H9 (cell line): ENCODE results near the gene TRMT1L. TPM values are rescaled to one million over a fixed set of nuclear protein-coding genes. Genes with fewer than 3 reads are reported as not detected.

ENCODE experiments used
- DNase-seq: peaks from one replicate; pipeline ENCODE4 v3.0.0-alpha.2; 2017
- H2AFZ ChIP-seq: one replicate; pipeline ENCODE4 v1.6.1; 2013; ENCODE audit warnings: mild to moderate bottlenecking, low read length, control low read depth, moderate library complexity
- H2AK5ac ChIP-seq: 2 replicates; pipeline ENCODE4 v1.6.1; 2013; ENCODE audit warnings: low read length, control low read depth, mixed read lengths; ENCODE audit not compliant: insufficient read length
- H2BK120ac ChIP-seq: one replicate; pipeline ENCODE4 v1.6.1; 2013; ENCODE audit warnings: low read depth, mild to moderate bottlenecking, low read length, control low read depth, inconsistent platforms; ENCODE audit not compliant: poor library complexity, severe bottlenecking
- H2BK12ac ChIP-seq: 2 replicates; pipeline ENCODE4 v1.6.1; 2013; ENCODE audit warnings: low read length, control low read depth, mixed read lengths, low read depth; ENCODE audit not compliant: insufficient read length
- H2BK15ac ChIP-seq: 2 replicates; pipeline ENCODE4 v1.6.1; 2013; ENCODE audit warnings: low read depth, low read length, control low read depth
- H2BK20ac ChIP-seq: one replicate; pipeline ENCODE4 v1.6.1; 2013; ENCODE audit warnings: low read depth, mild to moderate bottlenecking, low read length, control low read depth, inconsistent platforms; ENCODE audit not compliant: poor library complexity, severe bottlenecking
- H2BK5ac ChIP-seq: 2 replicates; pipeline ENCODE4 v1.6.1; 2013; ENCODE audit warnings: low read length, control low read depth, mixed read lengths; ENCODE audit not compliant: insufficient read length
- H3K14ac ChIP-seq: 2 replicates; pipeline ENCODE4 v1.6.1; 2013; ENCODE audit warnings: low read length, control low read depth; ENCODE audit not compliant: insufficient read depth
- H3K18ac ChIP-seq: 2 replicates; pipeline ENCODE4 v1.6.1; 2013; ENCODE audit warnings: low read depth, mild to moderate bottlenecking, mixed read lengths, low read length, control low read depth; ENCODE audit not compliant: insufficient read length
- H3K23ac ChIP-seq: 2 replicates; pipeline ENCODE4 v1.6.1; 2013; ENCODE audit warnings: low read length, control low read depth, mixed read lengths, low read depth; ENCODE audit not compliant: insufficient read length
- H3K23me2 ChIP-seq: 2 replicates; pipeline ENCODE4 v1.6.1; 2013; ENCODE audit warnings: low read depth, mild to moderate bottlenecking, mixed read lengths, low read length, control low read depth; ENCODE audit not compliant: insufficient read length, poor library complexity, severe bottlenecking
- H3K27ac ChIP-seq: 2 replicates; pipeline ENCODE4 v1.5.1; 2013; ENCODE audit warnings: low read length, control low read depth, mixed read lengths, low read depth; ENCODE audit not compliant: insufficient read length
- H3K27me3 ChIP-seq: 2 replicates; pipeline ENCODE4 v1.6.1; 2013; ENCODE audit warnings: low read length, control low read depth, inconsistent platforms; ENCODE audit not compliant: insufficient read depth
- H3K4ac ChIP-seq: 2 replicates; pipeline ENCODE4 v1.6.1; 2013; ENCODE audit warnings: low read depth, mild to moderate bottlenecking, control low read depth, inconsistent platforms, low read length, moderate library complexity
- H3K4me1 ChIP-seq: 2 replicates; pipeline ENCODE4 v1.6.1; 2013; ENCODE audit warnings: low read length, control low read depth, inconsistent platforms; ENCODE audit not compliant: insufficient read depth
- H3K4me2 ChIP-seq: 2 replicates; pipeline ENCODE4 v1.6.1; 2013; ENCODE audit warnings: low read length, control low read depth, mixed read lengths; ENCODE audit not compliant: insufficient read length, insufficient read depth
- H3K56ac ChIP-seq: 2 replicates; pipeline ENCODE4 v1.6.1; 2013; ENCODE audit warnings: low read depth, mild to moderate bottlenecking, mixed read lengths, low read length, control low read depth; ENCODE audit not compliant: insufficient read length
- H3K79me1 ChIP-seq: 2 replicates; pipeline ENCODE4 v1.6.1; 2013; ENCODE audit warnings: low read depth, mild to moderate bottlenecking, moderate library complexity, low read length, control low read depth, inconsistent platforms; ENCODE audit not compliant: insufficient read depth, poor library complexity, severe bottlenecking
- H3K79me2 ChIP-seq: 2 replicates; pipeline ENCODE4 v1.6.1; 2013; ENCODE audit warnings: low read length, control low read depth, inconsistent platforms; ENCODE audit not compliant: insufficient read depth
- H3K9ac ChIP-seq: 2 replicates; pipeline ENCODE4 v1.6.1; 2013; ENCODE audit warnings: low read length, control low read depth, mixed read lengths; ENCODE audit not compliant: insufficient read length; ENCODE audit errors: extremely low read depth
- H3K9me3 ChIP-seq: one replicate; pipeline ENCODE4 v1.6.1; 2013; ENCODE audit warnings: low read depth, low read length, inconsistent platforms; ENCODE audit not compliant: control insufficient read depth
- H3T11ph ChIP-seq: one replicate; pipeline ENCODE4 v1.6.1; 2013; ENCODE audit warnings: mild to moderate bottlenecking, low read length, control low read depth, inconsistent platforms
- H4K20me1 ChIP-seq: one replicate; pipeline ENCODE4 v1.6.1; 2013; ENCODE audit not compliant: control insufficient read depth, insufficient read length, insufficient read depth
- H4K5ac ChIP-seq: 2 replicates; pipeline ENCODE4 v1.6.1; 2013; ENCODE audit warnings: low read depth, mild to moderate bottlenecking, mixed read lengths, low read length, control low read depth; ENCODE audit not compliant: insufficient read length
- H4K8ac ChIP-seq: replicated peaks from 2 replicates; pipeline ENCODE4 v1.6.1; 2013; ENCODE audit warnings: low read length, control low read depth, mixed read lengths, low read depth; ENCODE audit not compliant: insufficient read length
- H4K91ac ChIP-seq: 2 replicates; pipeline ENCODE4 v1.6.1; 2013; ENCODE audit warnings: low read depth, mild to moderate bottlenecking, moderate library complexity, mixed read lengths, low read length, control low read depth; ENCODE audit not compliant: insufficient read length
- H3K27ac Mint-ChIP-seq, 3 experiments: 2 replicates in 2 of 3; 3 replicates in 1 of 3; pipeline ENCODE4 v1.8.0; 2020 to 2021; ENCODE audit warnings: mixed read lengths in 3 of 3, mild to moderate bottlenecking in 1 of 3, moderate library complexity in 1 of 3
- H3K27me3 Mint-ChIP-seq: 2 replicates; pipeline ENCODE4 v1.8.0; 2021; ENCODE audit warnings: low read depth, mild to moderate bottlenecking, moderate library complexity, mixed read lengths
- H3K36me3 Mint-ChIP-seq, 3 experiments: 2 replicates in 2 of 3; 3 replicates in 1 of 3; pipeline ENCODE4 v1.8.0; 2020 to 2021; ENCODE audit warnings: low read depth in 3 of 3, mixed read lengths in 3 of 3; ENCODE audit not compliant: insufficient read depth in 1 of 3
- H3K4me1 Mint-ChIP-seq, 2 experiments: 2 replicates each; pipeline ENCODE4 v1.8.0; 2020; ENCODE audit warnings: mixed read lengths in 2 of 2
- H3K4me3 Mint-ChIP-seq, 2 experiments: 2 replicates in 1 of 2; 3 replicates in 1 of 2; pipeline ENCODE4 v1.8.0; 2020 to 2021; ENCODE audit warnings: mild to moderate bottlenecking in 2 of 2, mixed read lengths in 2 of 2, moderate library complexity in 1 of 2
- H3K9me3 Mint-ChIP-seq, 2 experiments: 2 replicates in 1 of 2; 3 replicates in 1 of 2; pipeline ENCODE4 v1.8.0; 2020; ENCODE audit warnings: mild to moderate bottlenecking in 2 of 2, mixed read lengths in 2 of 2, moderate library complexity in 1 of 2
- CTCF ChIP-seq: fragments of 200-600 bp; sonication (generic); conservative IDR thresholded peaks from 3 replicates; pipeline ENCODE4 v1.8.0; 2021; ENCODE audit warnings: antibody characterized with exemption, mild to moderate bottlenecking
- WGBS: extraction: QIAGEN DNeasy Blood & Tissue Kit; methylation state at CpG from one replicate; pipeline ENCODE4 v1.1.7; 2013; ENCODE audit warnings: missing lambda C conversion rate, low lambda C conversion rate, mixed read lengths; ENCODE audit not compliant: insufficient read length; ENCODE audit errors: extremely low coverage; 5-methylcytosine and 5-hydroxymethylcytosine counted together
- total RNA-seq: library from RNA; stranded (reverse); gene quantifications from 2 replicates; pipeline ENCODE4 v1.2.1, GENCODE V29; 2021

The TRMT1L gene
- total RNA-seq, 1 experiment from 2014 or later: 17.9 TPM

- no peak for DNase-seq
- H2BK12ac ChIP-seq: no peak overlapping the region
- H3K4me3 Mint-ChIP-seq: no peak overlapping the region
- H3K4me1 Mint-ChIP-seq: no peaks in the 10 kb centered on the region
- no peak overlapping the region for H3K27ac Mint-ChIP-seq
- H3K27ac ChIP-seq: no peak overlapping the region
- no peak overlapping the region for H3K18ac ChIP-seq
- H3K79me2 ChIP-seq: no peaks in the 10 kb centered on the region
- WGBS: no CpG with 5 or more reads among the region's 1 CpG
- no peak overlapping the region for H2BK15ac ChIP-seq
- H3T11ph ChIP-seq: no peak overlapping the region
- H3K14ac ChIP-seq: no peak overlapping the region
- H3K9me3 ChIP-seq: no peaks in the 10 kb centered on the region
- no peak overlapping the region for H2BK20ac ChIP-seq
- H2BK5ac ChIP-seq: no peak overlapping the region
- no peak for TF ChIP-seq CTCF
- H3K23me2 ChIP-seq: no peaks in the 10 kb centered on the region
- no peaks in the 10 kb centered on the region for H3K27me3 ChIP-seq
- no peak overlapping the region for H2AK5ac ChIP-seq
- no peak overlapping the region for H3K56ac ChIP-seq
- no peak overlapping the region for H3K9ac ChIP-seq
- no peaks in the 10 kb centered on the region for H3K4me1 ChIP-seq
- H3K79me1 ChIP-seq: no peaks in the 10 kb centered on the region
- no peak overlapping the region for H4K5ac ChIP-seq
- H3K4ac ChIP-seq: no peak overlapping the region
- no peaks in the 10 kb centered on the region for H3K27me3 Mint-ChIP-seq
- no peak overlapping the region for H2BK120ac ChIP-seq
- no peak overlapping the region for H3K23ac ChIP-seq
- H3K36me3 Mint-ChIP-seq: peaks cover 23 to 60% (median 42%) of the 10 kb centered on the region in 3 experiments
- H3K9me3 Mint-ChIP-seq: peaks cover 5% of the 10 kb centered on the region in 2 experiments; a peak in 4 of 5 replicates
- no peak overlapping the region for H2AFZ ChIP-seq
- no peak overlapping the region for H4K8ac ChIP-seq
- H4K91ac ChIP-seq: no peak overlapping the region
- H3K4me2 ChIP-seq: no peak overlapping the region
- H4K20me1 ChIP-seq: no peaks in the 10 kb centered on the region
Measured at GRCh38 chr1:185132534-185132933, 24.2 kb downstream of the TRMT1L start.
